OCI-LY3 (cell line): ENCODE measurements around the gene PHACTR3.

ENCODE experiments used
- EZH2phosphoT487 ChIP-seq: fragments of 200-600 bp; shearing (Covaris generic); IDR thresholded peaks from 2 replicates; pipeline ENCODE4 v1.6.1; 2018; ENCODE audit warnings: antibody characterized with exemption, mixed run types, low read depth
- TF ChIP-seq, protein P1 (sequence below): fragments of 200-600, 300-600 bp; sonication (generic); IDR thresholded peaks from 2 replicates; pipeline ENCODE4 v1.5.1; 2014; ENCODE audit warnings: antibody characterized with exemption, low read length, low read depth

DNA sequence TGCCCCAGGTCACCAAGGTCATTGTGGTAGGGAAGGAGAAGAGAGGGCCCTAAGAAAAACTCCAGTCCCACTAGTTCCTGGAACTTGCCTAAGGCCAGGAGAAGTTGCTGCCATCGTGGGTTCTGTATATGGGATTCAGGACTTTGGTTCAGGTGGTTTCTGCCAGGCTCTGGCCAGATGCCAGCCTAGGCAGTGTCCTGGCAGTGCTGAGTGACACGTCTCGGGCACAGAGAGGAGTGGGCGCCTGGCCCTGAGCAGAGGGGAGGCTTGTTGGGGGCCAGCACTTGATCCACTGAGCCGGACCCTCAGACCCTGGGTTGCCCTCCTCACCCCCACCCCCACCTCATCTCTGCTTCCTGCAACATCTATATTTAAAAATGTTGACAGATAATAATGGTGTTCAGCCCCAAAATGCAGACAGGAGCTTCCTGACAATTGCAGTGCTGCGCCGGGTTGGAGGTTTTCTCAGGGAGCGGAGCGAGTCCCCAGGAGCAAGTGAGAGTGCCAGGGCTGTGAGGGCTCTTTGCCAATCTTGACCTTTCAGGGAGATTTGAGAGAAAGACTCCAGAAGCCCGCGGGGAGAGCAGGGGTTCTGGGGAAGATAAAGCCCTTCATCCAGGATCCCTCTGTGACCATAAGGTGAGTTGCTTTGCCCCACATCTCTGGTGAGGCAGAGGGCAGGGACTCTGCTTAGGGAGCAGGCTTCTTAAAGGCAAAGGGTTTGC lies 71.9 kb downstream of the PHACTR3 start:
- TF ChIP-seq, protein P1, sequence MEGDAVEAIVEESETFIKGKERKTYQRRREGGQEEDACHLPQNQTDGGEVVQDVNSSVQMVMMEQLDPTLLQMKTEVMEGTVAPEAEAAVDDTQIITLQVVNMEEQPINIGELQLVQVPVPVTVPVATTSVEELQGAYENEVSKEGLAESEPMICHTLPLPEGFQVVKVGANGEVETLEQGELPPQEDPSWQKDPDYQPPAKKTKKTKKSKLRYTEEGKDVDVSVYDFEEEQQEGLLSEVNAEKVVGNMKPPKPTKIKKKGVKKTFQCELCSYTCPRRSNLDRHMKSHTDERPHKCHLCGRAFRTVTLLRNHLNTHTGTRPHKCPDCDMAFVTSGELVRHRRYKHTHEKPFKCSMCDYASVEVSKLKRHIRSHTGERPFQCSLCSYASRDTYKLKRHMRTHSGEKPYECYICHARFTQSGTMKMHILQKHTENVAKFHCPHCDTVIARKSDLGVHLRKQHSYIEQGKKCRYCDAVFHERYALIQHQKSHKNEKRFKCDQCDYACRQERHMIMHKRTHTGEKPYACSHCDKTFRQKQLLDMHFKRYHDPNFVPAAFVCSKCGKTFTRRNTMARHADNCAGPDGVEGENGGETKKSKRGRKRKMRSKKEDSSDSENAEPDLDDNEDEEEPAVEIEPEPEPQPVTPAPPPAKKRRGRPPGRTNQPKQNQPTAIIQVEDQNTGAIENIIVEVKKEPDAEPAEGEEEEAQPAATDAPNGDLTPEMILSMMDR: no peak
- no peak for TF ChIP-seq EZH2phosphoT487
